HEK293 (cell line): ENCODE results near the gene AMOTL2.

Experiments used
- KLF1 ChIP-seq: fragments of 450-650 bp; formaldehyde crosslinking; IDR thresholded peaks from 2 replicates; pipeline ENCODE4 v1.5.1; 2016; ENCODE audit warnings: missing biosample characterization, missing genetic modification characterization
- SP7 ChIP-seq: fragments of 450-650 bp; formaldehyde crosslinking; IDR thresholded peaks from 2 replicates; pipeline ENCODE4 v1.5.1; 2016; ENCODE audit warnings: missing biosample characterization, missing genetic modification characterization
- TSHZ1 ChIP-seq: fragments of 450-650 bp; formaldehyde crosslinking; IDR thresholded peaks from 2 replicates; pipeline ENCODE4 v1.5.1; 2016; ENCODE audit warnings: missing biosample characterization, missing genetic modification characterization, borderline replicate concordance
- ZBTB17 ChIP-seq: fragments of 450-650 bp; formaldehyde crosslinking; IDR thresholded peaks from 2 replicates; pipeline ENCODE4 v1.5.1; 2016; ENCODE audit warnings: missing biosample characterization, missing genetic modification characterization
- ZBTB26 ChIP-seq: fragments of 450-650 bp; formaldehyde crosslinking; optimal IDR thresholded peaks from 2 replicates; pipeline ENCODE3; 2016; ENCODE audit warnings: missing biosample characterization, mild to moderate bottlenecking, missing genetic modification characterization
- ZEB2 ChIP-seq: fragments of 450-650 bp; formaldehyde crosslinking; IDR thresholded peaks from 2 replicates; pipeline ENCODE4 v1.5.1; 2016; ENCODE audit warnings: missing biosample characterization, missing genetic modification characterization
- ZFP3 ChIP-seq: fragments of 450-650 bp; formaldehyde crosslinking; IDR thresholded peaks from 2 replicates; pipeline ENCODE4 v1.5.1; 2016; ENCODE audit warnings: low read depth, missing biosample characterization, missing genetic modification characterization
- ZFP69B ChIP-seq: fragments of 450-650 bp; formaldehyde crosslinking; IDR thresholded peaks from 2 replicates; pipeline ENCODE4 v1.5.1; 2016; ENCODE audit warnings: missing biosample characterization, missing genetic modification characterization
- ZIC2 ChIP-seq: fragments of 450-650 bp; formaldehyde crosslinking; IDR thresholded peaks from 2 replicates; pipeline ENCODE4 v1.5.1; 2016; ENCODE audit warnings: missing biosample characterization, missing genetic modification characterization
- ZNF341 ChIP-seq: fragments of 450-650 bp; formaldehyde crosslinking; IDR thresholded peaks from 2 replicates; pipeline ENCODE4; 2016; ENCODE audit warnings: low read depth, missing biosample characterization, missing genetic modification characterization
- ZNF398 ChIP-seq: fragments of 450-650 bp; formaldehyde crosslinking; IDR thresholded peaks from 2 replicates; pipeline ENCODE4 v1.5.1; 2017; ENCODE audit warnings: missing biosample characterization, missing genetic modification characterization
- ZNF423 ChIP-seq: fragments of 450-650 bp; formaldehyde crosslinking; IDR thresholded peaks from 2 replicates; pipeline ENCODE4 v1.5.1; 2016; ENCODE audit warnings: missing biosample characterization, missing genetic modification characterization
- ZNF449 ChIP-seq: fragments of 450-650 bp; formaldehyde crosslinking; IDR thresholded peaks from 2 replicates; pipeline ENCODE4 v1.5.1; 2017; ENCODE audit warnings: missing biosample characterization, mild to moderate bottlenecking, missing genetic modification characterization, moderate library complexity
- ZNF48 ChIP-seq: fragments of 450-650 bp; formaldehyde crosslinking; IDR thresholded peaks from 2 replicates; pipeline ENCODE4 v1.5.1; 2016; ENCODE audit warnings: missing biosample characterization, missing genetic modification characterization
- ZNF596 ChIP-seq: fragments of 450-650 bp; IDR thresholded peaks from 2 replicates; pipeline ENCODE4 v1.5.0; 2018; ENCODE audit warnings: missing biosample characterization, mild to moderate bottlenecking, missing genetic modification characterization, moderate library complexity
- ZNF600 ChIP-seq: fragments of 450-650 bp; formaldehyde crosslinking; IDR thresholded peaks from 2 replicates; pipeline ENCODE4 v1.5.1; 2016; ENCODE audit warnings: missing biosample characterization, missing genetic modification characterization
- ZNF624 ChIP-seq: fragments of 450-650 bp; formaldehyde crosslinking; IDR thresholded peaks from 2 replicates; pipeline ENCODE4 v1.5.1; 2017; ENCODE audit warnings: missing biosample characterization, missing genetic modification characterization
- ZNF670 ChIP-seq: fragments of 450-650 bp; formaldehyde crosslinking; IDR thresholded peaks from 2 replicates; pipeline ENCODE4 v1.5.1; 2016; ENCODE audit warnings: missing biosample characterization, missing genetic modification characterization, low read depth
- ZSCAN4 ChIP-seq: fragments of 450-650 bp; formaldehyde crosslinking; IDR thresholded peaks from 2 replicates; pipeline ENCODE4 v1.5.1; 2017; ENCODE audit warnings: missing biosample characterization, missing genetic modification characterization
- TF ChIP-seq, protein P1 (sequence below): fragments of 450-650 bp; formaldehyde crosslinking; IDR thresholded peaks from 2 replicates; pipeline ENCODE4 v1.5.1; 2016; ENCODE audit warnings: missing biosample characterization, missing genetic modification characterization
- TF ChIP-seq, protein P2 (sequence below): fragments of 450-650 bp; formaldehyde crosslinking; IDR thresholded peaks from 2 replicates; pipeline ENCODE4 v1.5.1; 2016; ENCODE audit warnings: missing biosample characterization, missing genetic modification characterization
- TF ChIP-seq, protein P3 (sequence below): fragments of 450-650 bp; formaldehyde crosslinking; IDR thresholded peaks from 2 replicates; pipeline ENCODE4 v1.5.1; 2017; ENCODE audit warnings: missing biosample characterization, missing genetic modification characterization

Gene AMOTL2

GRCh38 chr3:134364061-134364935 lies 9.9 kb downstream of the AMOTL2 start (continued):
- TF ChIP-seq, protein P1, sequence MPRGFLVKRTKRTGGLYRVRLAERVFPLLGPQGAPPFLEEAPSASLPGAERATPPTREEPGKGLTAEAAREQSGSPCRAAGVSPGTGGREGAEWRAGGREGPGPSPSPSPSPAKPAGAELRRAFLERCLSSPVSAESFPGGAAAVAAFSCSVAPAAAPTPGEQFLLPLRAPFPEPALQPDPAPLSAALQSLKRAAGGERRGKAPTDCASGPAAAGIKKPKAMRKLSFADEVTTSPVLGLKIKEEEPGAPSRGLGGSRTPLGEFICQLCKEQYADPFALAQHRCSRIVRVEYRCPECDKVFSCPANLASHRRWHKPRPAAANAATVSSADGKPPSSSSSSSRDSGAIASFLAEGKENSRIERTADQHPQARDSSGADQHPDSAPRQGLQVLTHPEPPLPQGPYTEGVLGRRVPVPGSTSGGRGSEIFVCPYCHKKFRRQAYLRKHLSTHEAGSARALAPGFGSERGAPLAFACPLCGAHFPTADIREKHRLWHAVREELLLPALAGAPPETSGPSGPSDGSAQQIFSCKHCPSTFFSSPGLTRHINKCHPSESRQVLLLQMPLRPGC (tag by site-specific recombination), result peak; percentile 30; the same call in 1 of the 2 replicates
- TF ChIP-seq, protein P2, sequence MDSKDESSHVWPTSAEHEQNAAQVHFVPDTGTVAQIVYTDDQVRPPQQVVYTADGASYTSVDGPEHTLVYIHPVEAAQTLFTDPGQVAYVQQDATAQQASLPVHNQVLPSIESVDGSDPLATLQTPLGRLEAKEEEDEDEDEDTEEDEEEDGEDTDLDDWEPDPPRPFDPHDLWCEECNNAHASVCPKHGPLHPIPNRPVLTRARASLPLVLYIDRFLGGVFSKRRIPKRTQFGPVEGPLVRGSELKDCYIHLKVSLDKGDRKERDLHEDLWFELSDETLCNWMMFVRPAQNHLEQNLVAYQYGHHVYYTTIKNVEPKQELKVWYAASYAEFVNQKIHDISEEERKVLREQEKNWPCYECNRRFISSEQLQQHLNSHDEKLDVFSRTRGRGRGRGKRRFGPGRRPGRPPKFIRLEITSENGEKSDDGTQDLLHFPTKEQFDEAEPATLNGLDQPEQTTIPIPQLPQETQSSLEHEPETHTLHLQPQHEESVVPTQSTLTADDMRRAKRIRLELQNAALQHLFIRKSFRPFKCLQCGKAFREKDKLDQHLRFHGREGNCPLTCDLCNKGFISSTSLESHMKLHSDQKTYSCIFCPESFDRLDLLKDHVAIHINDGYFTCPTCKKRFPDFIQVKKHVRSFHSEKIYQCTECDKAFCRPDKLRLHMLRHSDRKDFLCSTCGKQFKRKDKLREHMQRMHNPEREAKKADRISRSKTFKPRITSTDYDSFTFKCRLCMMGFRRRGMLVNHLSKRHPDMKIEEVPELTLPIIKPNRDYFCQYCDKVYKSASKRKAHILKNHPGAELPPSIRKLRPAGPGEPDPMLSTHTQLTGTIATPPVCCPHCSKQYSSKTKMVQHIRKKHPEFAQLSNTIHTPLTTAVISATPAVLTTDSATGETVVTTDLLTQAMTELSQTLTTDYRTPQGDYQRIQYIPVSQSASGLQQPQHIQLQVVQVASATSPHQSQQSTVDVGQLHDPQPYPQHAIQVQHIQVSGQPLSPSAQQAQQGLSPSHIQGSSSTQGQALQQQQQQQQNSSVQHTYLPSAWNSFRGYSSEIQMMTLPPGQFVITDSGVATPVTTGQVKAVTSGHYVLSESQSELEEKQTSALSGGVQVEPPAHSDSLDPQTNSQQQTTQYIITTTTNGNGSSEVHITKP (tag by site-specific recombination), result peak; percentile 47
- TF ChIP-seq ZFP3 (tag by site-specific recombination) (no peak), ZBTB26 (peak; percentile 65), ZNF398 (tag by site-specific recombination) (peak; percentile 78), ZSCAN4 (tag by site-specific recombination) (no peak), ZBTB17 (peak; percentile 91), KLF1 (tag by site-specific recombination) (peak; percentile 61), SP7 (tag by site-specific recombination) (peak; percentile 71), ZNF670 (tag by site-specific recombination) (no peak), ZNF600 (tag by site-specific recombination) (peak; percentile 69; the same call in 1 of the 2 replicates), ZNF341 (tag by site-specific recombination) (peak; percentile 98), ZNF48 (no peak), ZNF449 (tag by site-specific recombination) (no peak), ZIC2 (tag by site-specific recombination) (peak; percentile 85), ZNF423 (tag by site-specific recombination) (peak; percentile 84), ZFP69B (tag by site-specific recombination) (no peak), TSHZ1 (0 out of 2 replicates have a peak, but pooled peaks have one; percentile 17), ZEB2 (tag by site-specific recombination) (peak; percentile 45; the same call in 1 of the 2 replicates), ZNF624 (tag by site-specific recombination) (no peak), ZNF596 (0 out of 2 replicates have a peak, but pooled peaks have one; percentile 10)
- TF ChIP-seq, protein P3, sequence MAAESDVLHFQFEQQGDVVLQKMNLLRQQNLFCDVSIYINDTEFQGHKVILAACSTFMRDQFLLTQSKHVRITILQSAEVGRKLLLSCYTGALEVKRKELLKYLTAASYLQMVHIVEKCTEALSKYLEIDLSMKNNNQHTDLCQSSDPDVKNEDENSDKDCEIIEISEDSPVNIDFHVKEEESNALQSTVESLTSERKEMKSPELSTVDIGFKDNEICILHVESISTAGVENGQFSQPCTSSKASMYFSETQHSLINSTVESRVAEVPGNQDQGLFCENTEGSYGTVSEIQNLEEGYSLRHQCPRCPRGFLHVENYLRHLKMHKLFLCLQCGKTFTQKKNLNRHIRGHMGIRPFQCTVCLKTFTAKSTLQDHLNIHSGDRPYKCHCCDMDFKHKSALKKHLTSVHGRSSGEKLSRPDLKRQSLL (tag by site-specific recombination), result peak; percentile 65; the same call in 1 of the 2 replicates
